Bronchial epithelial cell (primary cell): ENCODE measurements around the gene NCLN. TPM values are rescaled to one million over a fixed set of nuclear protein-coding genes. Genes with fewer than 3 reads are reported as not detected.

Experiments used
- DNase-seq: peaks from one replicate; pipeline ENCODE4 v3.0.0-alpha.2; 2010; ENCODE audit warnings: low read depth
- FAIRE-seq: peaks from 2 replicates; lab custom pipeline; 2011; peaks lifted over from hg19 to GRCh38; lab: Jason Lieb, UNC
- H3K27me3 ChIP-seq: 2 replicates; pipeline ENCODE4 v1.5.1; 2011; ENCODE audit warnings: low read length; ENCODE audit not compliant: control insufficient read depth, insufficient read depth
- H3K36me3 ChIP-seq: 2 replicates; pipeline ENCODE4 v1.5.1; 2011; ENCODE audit warnings: low read length; ENCODE audit not compliant: control insufficient read depth, insufficient read depth
- H3K4me3 ChIP-seq: 2 replicates; pipeline ENCODE4 v1.5.1; 2011; ENCODE audit warnings: mild to moderate bottlenecking, low read depth, low read length, control low read depth
- CTCF ChIP-seq: IDR thresholded peaks from 2 replicates; pipeline ENCODE4 v1.5.1; 2011; ENCODE audit warnings: mild to moderate bottlenecking, moderate library complexity, low read length, control low read depth, inconsistent platforms; ENCODE audit not compliant: insufficient read depth, severe bottlenecking
- total RNA-seq: library from RNA; depleted of rRNA; stranded (reverse); fragments of >200 nt; gene quantifications from 2 replicates; pipeline ENCODE4 v1.2.1, GENCODE V29; 2014

NCLN gene
- total RNA-seq, 1 donor from 2014 or later, result 41.6 TPM

DNA sequence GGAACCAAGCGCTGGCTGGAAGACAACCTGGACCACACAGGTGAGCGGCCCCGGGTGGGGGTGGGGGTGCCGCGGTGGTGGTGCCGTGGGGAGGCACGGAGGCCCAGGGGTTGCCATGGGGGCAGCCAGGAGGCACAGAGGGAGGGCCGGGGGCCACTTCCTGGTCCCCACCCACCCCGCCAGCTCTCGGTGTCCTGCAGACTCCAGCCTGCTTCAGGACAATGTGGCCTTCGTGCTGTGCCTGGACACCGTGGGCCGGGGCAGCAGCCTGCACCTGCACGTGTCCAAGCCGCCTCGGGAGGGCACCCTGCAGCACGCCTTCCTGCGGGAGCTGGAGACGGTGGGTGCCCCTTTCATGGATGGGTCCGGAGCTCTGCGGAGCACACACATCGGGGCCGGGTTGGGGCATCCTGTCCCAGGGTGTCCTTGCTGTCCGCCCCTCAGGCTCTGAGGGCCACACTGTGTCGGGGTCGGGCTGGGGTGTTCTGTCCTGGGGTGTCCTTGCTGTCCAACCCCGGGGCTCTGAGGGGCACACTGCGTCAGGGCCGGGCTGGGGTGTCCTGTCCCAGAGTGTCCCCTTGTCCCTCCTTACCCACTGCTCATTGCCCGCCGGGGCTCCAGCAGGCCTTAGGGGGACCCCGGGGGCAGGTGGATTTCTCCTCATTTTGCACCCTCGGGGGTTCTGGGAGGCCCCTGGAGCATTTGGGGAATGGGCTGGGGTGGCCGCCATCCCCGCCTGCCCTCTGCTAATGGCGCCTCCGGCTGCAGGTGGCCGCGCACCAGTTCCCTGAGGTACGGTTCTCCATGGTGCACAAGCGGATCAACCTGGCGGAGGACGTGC lies 18.3 kb downstream of the NCLN start:
- FAIRE-seq (no peak), DNase-seq (no peak)
- H3K36me3 ChIP-seq, result peaks cover 23% of the 10 kb centered on the region
- no peak for TF ChIP-seq CTCF
- no peaks in the 10 kb centered on the region for H3K27me3 ChIP-seq
- no peak overlapping the region for H3K4me3 ChIP-seq

DNA sequence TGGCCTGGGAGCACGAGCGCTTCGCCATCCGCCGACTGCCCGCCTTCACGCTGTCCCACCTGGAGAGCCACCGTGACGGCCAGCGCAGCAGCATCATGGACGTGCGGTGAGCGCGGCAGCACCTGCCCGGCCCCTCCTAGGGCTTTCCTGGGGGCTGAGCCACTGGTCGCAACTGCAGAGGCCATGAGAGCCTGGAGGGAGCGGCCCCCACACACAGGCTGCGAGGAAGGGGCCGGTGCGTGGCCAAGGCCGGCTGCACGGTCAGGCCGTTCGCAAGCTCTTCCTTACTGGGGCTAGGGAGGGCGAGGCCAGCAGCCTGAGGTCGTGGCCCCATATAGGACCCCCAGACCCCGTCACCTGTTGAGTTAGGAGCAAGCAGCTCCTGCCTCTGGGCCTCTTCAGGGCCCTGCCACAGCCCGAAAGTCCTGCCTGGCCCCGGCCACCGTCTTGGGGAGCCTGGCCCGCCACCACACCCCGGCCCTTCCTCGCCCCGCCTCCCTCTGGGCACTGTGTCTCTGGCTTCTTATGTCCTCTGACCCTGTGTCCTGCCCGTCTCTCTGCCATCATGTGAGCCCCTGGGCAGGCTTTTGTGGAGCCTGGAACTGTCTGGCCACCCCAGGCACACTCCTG lies 19.0 kb downstream of the NCLN start:
- Histone ChIP-seq H3K4me3 (no peak overlapping the region), H3K27me3 (no peaks in the 10 kb centered on the region), H3K36me3 (peaks cover 20% of the 10 kb centered on the region)
- no peak for FAIRE-seq
- DNase-seq, result no peak
- TF ChIP-seq CTCF, result no peak

DNA sequence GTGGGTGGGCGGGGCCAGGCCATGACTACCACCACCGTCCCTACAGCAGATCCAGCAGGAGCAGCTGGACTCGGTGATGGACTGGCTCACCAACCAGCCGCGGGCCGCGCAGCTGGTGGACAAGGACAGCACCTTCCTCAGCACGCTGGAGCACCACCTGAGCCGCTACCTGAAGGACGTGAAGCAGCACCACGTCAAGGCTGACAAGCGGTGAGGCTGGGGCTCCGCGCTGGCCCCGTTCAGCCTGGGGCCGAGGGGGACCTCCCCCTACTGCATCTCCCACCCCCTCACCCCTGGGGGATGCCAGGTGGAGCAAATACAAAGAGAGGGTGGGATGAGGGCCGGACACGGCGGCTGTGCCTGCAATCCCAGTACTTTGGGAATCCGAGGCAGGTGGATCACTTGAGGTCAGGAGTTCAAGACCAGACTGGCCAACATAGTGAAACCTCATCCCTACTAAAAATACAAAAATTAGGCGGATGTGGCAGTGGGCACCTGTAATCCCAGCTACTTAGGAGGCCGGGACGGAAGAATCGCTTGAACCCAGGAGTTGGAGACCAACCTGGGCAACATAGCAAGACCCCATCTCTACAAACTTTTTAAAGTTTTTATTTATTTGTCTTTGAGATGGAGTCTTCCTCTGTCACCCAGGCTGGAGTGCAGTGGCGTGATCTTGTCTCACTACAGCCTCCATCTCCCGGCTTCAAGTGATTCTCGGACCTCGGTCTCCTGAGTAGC lies 20.7 kb downstream of the NCLN start:
- DNase-seq, result no peak
- Histone ChIP-seq H3K4me3 (no peak overlapping the region), H3K36me3 (peaks cover 18% of the 10 kb centered on the region), H3K27me3 (no peaks in the 10 kb centered on the region)
- TF ChIP-seq CTCF, result no peak
- no peak for FAIRE-seq

DNA sequence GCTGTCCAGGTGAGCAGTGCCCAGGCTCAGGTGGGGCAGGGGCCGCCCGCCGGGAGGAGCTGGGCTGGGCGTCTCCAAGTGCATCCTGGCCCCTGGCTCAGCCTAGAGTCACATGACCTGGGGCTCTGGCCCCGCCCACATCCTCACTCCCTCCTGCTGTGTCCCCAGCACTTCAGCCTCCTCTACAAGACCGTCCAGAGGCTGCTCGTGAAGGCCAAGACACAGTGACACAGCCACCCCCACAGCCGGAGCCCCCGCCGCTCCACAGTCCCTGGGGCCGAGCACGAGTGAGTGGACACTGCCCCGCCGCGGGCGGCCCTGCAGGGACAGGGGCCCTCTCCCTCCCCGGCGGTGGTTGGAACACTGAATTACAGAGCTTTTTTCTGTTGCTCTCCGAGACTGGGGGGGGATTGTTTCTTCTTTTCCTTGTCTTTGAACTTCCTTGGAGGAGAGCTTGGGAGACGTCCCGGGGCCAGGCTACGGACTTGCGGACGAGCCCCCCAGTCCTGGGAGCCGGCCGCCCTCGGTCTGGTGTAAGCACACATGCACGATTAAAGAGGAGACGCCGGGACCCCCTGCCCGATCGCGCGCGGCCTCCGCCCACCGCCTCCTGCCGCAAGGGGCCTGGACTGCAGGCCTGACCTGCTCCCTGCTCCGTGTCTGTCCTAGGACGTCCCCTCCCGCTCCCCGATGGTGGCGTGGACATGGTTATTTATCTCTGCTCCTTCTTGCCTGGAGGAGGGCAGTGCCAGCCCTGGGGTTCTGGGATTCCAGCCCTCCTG lies 21.9 kb downstream of the NCLN start:
- Histone ChIP-seq H3K4me3 (no peak overlapping the region), H3K27me3 (no peaks in the 10 kb centered on the region), H3K36me3 (peaks cover 18% of the 10 kb centered on the region)
- DNase-seq (no peak), FAIRE-seq (no peak)
- no peak for TF ChIP-seq CTCF

GRCh38 chr19:3208317-3209207 lies 22.8 kb downstream of the NCLN start:
- FAIRE-seq, result no peak
- no peaks in the 10 kb centered on the region for H3K27me3 ChIP-seq
- DNase-seq, result no peak
- no peak for TF ChIP-seq CTCF
- no peak overlapping the region for H3K4me3 ChIP-seq
- peaks cover 16% of the 10 kb centered on the region for H3K36me3 ChIP-seq
